Measurements from ENCODE around the gene DCTD. TPM values are rescaled to one million over a fixed set of nuclear protein-coding genes. Genes with fewer than 3 reads are reported as not detected.

DCTD gene
- total and polyA plus RNA-seq, 2 of the 13 experiments (the other 11 are each of a cell fraction or from before 2014, with no cell fraction given), result 85.1 to 95.3 TPM

GRCh38 chr4:182862141-182862875 is 54.9 kb downstream of the DCTD start (continued):
- TF ChIP-seq ZBTB33 (CRISPR knock-in tag; IDR thresholded peaks at IDR 0.05) (no peak), ZBTB38 (CRISPR knock-in tag; IDR thresholded peaks at IDR 0.05) (0 out of 2 replicates have a peak, but pooled peaks have one; percentile 22), IKZF5 (CRISPR knock-in tag; IDR thresholded peaks at IDR 0.05) (0 out of 2 replicates have a peak, but pooled peaks have one; percentile 22), MXD1 (CRISPR knock-in tag; IDR thresholded peaks at IDR 0.05) (no peak), FOXA3 (CRISPR knock-in tag; IDR thresholded peaks at IDR 0.05) (no peak), PHF21A (CRISPR knock-in tag; IDR thresholded peaks at IDR 0.05) (no peak), ZSCAN9 (CRISPR knock-in tag; IDR thresholded peaks at IDR 0.05; ENCODE audit: borderline replicate concordance) (no peak), CSRNP2 (CRISPR knock-in tag; conservative IDR thresholded peaks at IDR 0.05; ENCODE audit: low read depth) (no peak), CTCF (CRISPR knock-in tag; IDR thresholded peaks at IDR 0.05) (peak; percentile 68), CCDC6 (CRISPR knock-in tag; IDR thresholded peaks at IDR 0.05) (no peak), ZFY (CRISPR knock-in tag; IDR thresholded peaks at IDR 0.05) (no peak), ZNF687 (CRISPR knock-in tag; IDR thresholded peaks at IDR 0.05) (peak; percentile 65), ZSCAN30 (CRISPR knock-in tag; IDR thresholded peaks at IDR 0.05) (no peak), TEAD3 (CRISPR knock-in tag; optimal IDR thresholded peaks at IDR 0.05; ENCODE audit: borderline replicate concordance) (peak; percentile 21), GTF2F1 (IDR thresholded peaks at IDR 0.05; ENCODE audit: low read length) (no peak), ZKSCAN8 (CRISPR knock-in tag; IDR thresholded peaks at IDR 0.05; ENCODE audit: borderline replicate concordance) (no peak), HNRNPUL1 (IDR thresholded peaks at IDR 0.05; ENCODE audit: low read depth, low read length) (no peak), RFX3 (CRISPR knock-in tag; IDR thresholded peaks at IDR 0.05) (no peak), ZNF235 (CRISPR knock-in tag; IDR thresholded peaks at IDR 0.05; ENCODE audit: borderline replicate concordance) (no peak)

Measured in HepG2 (cell line).